SH-SY5Y (cell line): ENCODE data around the gene KPNA3.

Experiments
- GATA2 ChIP-seq: IDR thresholded peaks from 2 replicates; pipeline ENCODE4 v1.6.1; 2011; ENCODE audit warnings: mild to moderate bottlenecking, low read depth, low read length
- GATA3 ChIP-seq: IDR thresholded peaks from 2 replicates; pipeline ENCODE4 v1.6.1; 2011; ENCODE audit warnings: low read depth, mild to moderate bottlenecking, low read length, moderate library complexity

DNA sequence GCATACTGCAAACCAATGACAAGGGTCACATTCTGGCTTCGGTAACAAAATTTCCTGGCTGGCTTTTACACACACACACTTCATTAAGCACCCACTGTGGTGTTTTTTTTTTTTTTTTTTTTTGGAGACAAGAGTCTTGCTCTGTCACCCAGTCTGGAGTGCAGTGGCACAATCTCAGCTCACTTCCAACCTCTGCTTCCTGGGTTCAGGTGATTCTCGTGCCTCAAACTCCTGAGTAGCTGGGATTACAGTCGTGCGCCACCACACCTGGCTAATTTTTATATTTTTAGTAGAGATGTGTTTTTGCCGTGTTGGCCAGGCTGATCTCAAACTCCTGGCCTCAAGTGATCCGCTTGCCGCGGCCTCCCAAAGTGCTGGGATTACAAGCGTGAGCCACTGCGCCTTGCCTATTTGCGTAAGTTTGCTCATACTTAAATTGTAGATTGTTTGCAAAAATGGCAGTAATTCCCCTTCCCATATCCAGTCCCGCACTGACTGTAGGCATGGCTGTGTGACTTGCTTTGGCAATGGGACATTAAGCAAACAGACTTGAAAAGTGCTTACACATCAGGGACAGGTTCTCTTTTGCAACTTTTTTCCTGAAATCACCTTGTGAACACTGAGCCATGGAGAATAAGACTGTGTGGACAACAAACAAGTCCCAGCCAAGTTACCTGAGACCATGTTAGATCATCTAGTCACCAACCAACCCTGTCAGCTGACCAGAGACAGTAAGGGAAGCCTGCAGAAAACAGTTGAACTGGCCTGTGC, 59.1 kb downstream of the KPNA3 start:
- TF ChIP-seq GATA3: no peak
- no peak for TF ChIP-seq GATA2
